ENCODE measurements around the gene ZNF282.

ZNF282 gene

DNA sequence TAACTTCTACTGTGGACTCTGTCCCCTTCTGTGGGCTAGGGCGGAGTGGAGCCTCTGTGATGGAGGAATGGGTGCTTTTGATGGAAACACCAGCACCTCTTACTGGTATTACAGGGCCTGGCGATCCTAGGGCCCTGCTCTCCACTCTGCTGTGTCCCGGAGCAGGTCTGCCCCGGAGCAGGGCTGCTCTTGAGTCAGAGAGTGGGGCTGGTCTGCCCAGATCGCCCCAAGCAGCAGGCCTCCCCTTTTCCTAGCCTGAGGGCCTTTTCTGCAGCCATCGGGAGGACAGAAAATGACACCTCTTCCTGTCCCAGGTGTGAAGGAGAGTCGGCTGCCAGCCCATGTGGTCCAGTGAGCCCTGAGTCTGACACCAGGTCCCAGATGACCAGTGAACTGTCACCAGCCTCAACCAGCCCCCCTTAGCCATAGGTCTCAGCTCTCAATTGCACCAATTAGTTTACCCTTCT lies 1.4 kb downstream of the ZNF282 start:
- Histone ChIP-seq H3K9ac (ENCODE audit: low read depth, low read length) (peak overlapping the region; percentile 82), H3K27ac (ENCODE audit: low read length) (peak overlapping the region; percentile 94), H3K36me3 (ENCODE audit: insufficient read depth, low read length) (peaks cover 42% of the 10 kb centered on the region), H3K79me2 (ENCODE audit: insufficient read depth, low read length) (peaks cover 59% of the 10 kb centered on the region), H3K4me3 (ENCODE audit: low read depth in 1 of 2, low read length in 2 of 2) (peak overlapping the region; percentile 75 to 98), H4K20me1 (ENCODE audit: insufficient read depth, low read length) (peaks cover 25% of the 10 kb centered on the region), H2AFZ (ENCODE audit: low read depth, low read length) (peak overlapping the region; percentile 96; the same call in 1 of the 2 replicates), H3K4me2 (ENCODE audit: insufficient read depth, low read length) (peak overlapping the region; percentile 81), H3K27me3 (ENCODE audit: insufficient read depth, low read length, poor library complexity) (no peaks in the 10 kb centered on the region), H3K9me3 (ENCODE audit: insufficient read depth, low read length, severe bottlenecking) (no peaks in the 10 kb centered on the region), H3K4me1 (ENCODE audit: insufficient read depth, low read length) (peaks cover 33% of the 10 kb centered on the region)
- DNase-seq (no peak), ATAC-seq (ENCODE audit: insufficient read depth, low read depth) (peak; percentile 11)
- TF ChIP-seq EZH2 (IDR thresholded peaks at IDR 0.05; ENCODE audit: borderline replicate concordance, low read depth, low read length, severe bottlenecking): no peak
- TF ChIP-seq, protein P1, sequence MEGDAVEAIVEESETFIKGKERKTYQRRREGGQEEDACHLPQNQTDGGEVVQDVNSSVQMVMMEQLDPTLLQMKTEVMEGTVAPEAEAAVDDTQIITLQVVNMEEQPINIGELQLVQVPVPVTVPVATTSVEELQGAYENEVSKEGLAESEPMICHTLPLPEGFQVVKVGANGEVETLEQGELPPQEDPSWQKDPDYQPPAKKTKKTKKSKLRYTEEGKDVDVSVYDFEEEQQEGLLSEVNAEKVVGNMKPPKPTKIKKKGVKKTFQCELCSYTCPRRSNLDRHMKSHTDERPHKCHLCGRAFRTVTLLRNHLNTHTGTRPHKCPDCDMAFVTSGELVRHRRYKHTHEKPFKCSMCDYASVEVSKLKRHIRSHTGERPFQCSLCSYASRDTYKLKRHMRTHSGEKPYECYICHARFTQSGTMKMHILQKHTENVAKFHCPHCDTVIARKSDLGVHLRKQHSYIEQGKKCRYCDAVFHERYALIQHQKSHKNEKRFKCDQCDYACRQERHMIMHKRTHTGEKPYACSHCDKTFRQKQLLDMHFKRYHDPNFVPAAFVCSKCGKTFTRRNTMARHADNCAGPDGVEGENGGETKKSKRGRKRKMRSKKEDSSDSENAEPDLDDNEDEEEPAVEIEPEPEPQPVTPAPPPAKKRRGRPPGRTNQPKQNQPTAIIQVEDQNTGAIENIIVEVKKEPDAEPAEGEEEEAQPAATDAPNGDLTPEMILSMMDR (IDR thresholded peaks at IDR 0.05; ENCODE audit: borderline replicate concordance, extremely low read depth, low read length, poor library complexity, severe bottlenecking): no peak

DNA sequence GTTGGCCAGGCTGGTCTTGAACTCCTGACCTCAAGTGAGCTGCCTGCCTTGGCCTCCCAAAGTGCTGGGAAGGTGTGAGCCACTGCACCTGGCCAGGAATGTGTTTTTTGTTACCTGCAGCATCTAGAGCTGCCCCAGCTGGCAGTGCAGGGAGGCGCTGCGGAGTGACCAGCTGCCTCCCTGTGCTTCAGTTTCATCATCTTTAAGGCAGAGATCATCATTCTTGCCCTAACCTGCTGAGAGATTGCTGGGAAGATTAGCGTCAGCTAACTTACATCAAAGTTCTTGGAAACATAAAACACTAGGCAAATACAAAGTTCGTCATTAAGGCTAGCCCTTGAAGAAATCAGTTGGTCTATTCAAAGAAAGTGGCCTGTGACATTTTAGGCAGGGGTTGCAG lies 2.3 kb downstream of the ZNF282 start:
- ATAC-seq (ENCODE audit: insufficient read depth, low read depth) (no peak), DNase-seq (no peak)
- Histone ChIP-seq H3K4me2 (ENCODE audit: insufficient read depth, low read length) (peak overlapping the region; percentile 81; the same call in 1 of the 2 replicates), H3K9ac (ENCODE audit: low read depth, low read length) (peak overlapping the region; percentile 82; the same call in 1 of the 2 replicates), H3K4me3 (ENCODE audit: low read depth in 1 of 2, low read length in 2 of 2) (0 out of 4 replicates have a peak overlapping the region, but pooled peaks of 1 of the 2 experiments have one; percentile 20), H3K27me3 (ENCODE audit: insufficient read depth, low read length, poor library complexity) (no peaks in the 10 kb centered on the region), H3K79me2 (ENCODE audit: insufficient read depth, low read length) (peaks cover 63% of the 10 kb centered on the region), H3K36me3 (ENCODE audit: insufficient read depth, low read length) (peaks cover 46% of the 10 kb centered on the region), H4K20me1 (ENCODE audit: insufficient read depth, low read length) (peaks cover 25% of the 10 kb centered on the region), H3K9me3 (ENCODE audit: insufficient read depth, low read length, severe bottlenecking) (no peaks in the 10 kb centered on the region), H3K27ac (ENCODE audit: low read length) (no peak overlapping the region), H3K4me1 (ENCODE audit: insufficient read depth, low read length) (peaks cover 33% of the 10 kb centered on the region), H2AFZ (ENCODE audit: low read depth, low read length) (no peak overlapping the region)
- TF ChIP-seq, protein P1 (IDR thresholded peaks at IDR 0.05; ENCODE audit: borderline replicate concordance, extremely low read depth, low read length, poor library complexity, severe bottlenecking): no peak
- no peak for TF ChIP-seq EZH2 (IDR thresholded peaks at IDR 0.05; ENCODE audit: borderline replicate concordance, low read depth, low read length, severe bottlenecking)

DNA sequence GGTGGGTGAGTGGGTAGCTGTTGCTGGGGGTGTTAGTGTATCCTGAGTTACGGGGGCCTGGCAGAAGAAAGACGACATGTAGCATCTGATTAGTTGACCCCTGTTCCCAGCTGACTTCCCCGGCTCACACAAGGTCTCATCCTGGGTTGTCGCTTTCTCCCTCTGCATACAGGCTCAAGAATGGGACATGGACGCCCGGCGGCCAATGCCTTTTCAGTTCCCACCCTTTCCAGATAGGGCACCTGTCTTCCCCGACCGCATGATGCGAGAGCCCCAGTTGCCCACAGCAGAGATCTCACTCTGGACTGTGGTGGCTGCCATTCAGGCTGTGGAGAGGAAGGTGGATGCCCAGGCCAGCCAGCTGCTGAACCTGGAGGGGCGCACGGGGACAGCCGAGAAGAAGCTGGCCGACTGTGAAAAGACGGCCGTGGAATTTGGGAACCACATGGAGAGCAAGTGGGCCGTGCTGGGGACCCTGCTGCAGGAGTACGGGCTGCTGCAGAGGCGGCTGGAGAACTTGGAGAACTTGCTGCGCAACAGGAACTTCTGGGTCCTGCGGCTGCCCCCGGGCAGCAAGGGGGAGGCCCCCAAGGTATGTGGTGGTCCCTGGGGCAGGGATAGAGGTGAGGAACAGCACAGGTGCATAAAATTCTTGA lies 2.9 kb downstream of the ZNF282 start:
- H3K79me2 ChIP-seq (ENCODE audit: insufficient read depth, low read length): peaks cover 69% of the 10 kb centered on the region
- no peaks in the 10 kb centered on the region for H3K9me3 ChIP-seq (ENCODE audit: insufficient read depth, low read length, severe bottlenecking)
- DNase-seq (no peak), ATAC-seq (ENCODE audit: insufficient read depth, low read depth) (no peak)
- no peak overlapping the region for H2AFZ ChIP-seq (ENCODE audit: low read depth, low read length)
- no peak overlapping the region for H3K9ac ChIP-seq (ENCODE audit: low read depth, low read length)
- no peak for TF ChIP-seq EZH2 (IDR thresholded peaks at IDR 0.05; ENCODE audit: borderline replicate concordance, low read depth, low read length, severe bottlenecking)
- TF ChIP-seq, protein P1 (IDR thresholded peaks at IDR 0.05; ENCODE audit: borderline replicate concordance, extremely low read depth, low read length, poor library complexity, severe bottlenecking): no peak
- peaks cover 33% of the 10 kb centered on the region for H3K4me1 ChIP-seq (ENCODE audit: insufficient read depth, low read length)
- peaks cover 53% of the 10 kb centered on the region for H3K36me3 ChIP-seq (ENCODE audit: insufficient read depth, low read length)
- H3K27ac ChIP-seq (ENCODE audit: low read length): no peak overlapping the region
- peak overlapping the region; percentile 81; the same call in 1 of the 2 replicates for H3K4me2 ChIP-seq (ENCODE audit: insufficient read depth, low read length)
- no peak overlapping the region for H3K4me3 ChIP-seq (ENCODE audit: low read depth in 1 of 2, low read length in 2 of 2)
- H4K20me1 ChIP-seq (ENCODE audit: insufficient read depth, low read length): peaks cover 29% of the 10 kb centered on the region
- H3K27me3 ChIP-seq (ENCODE audit: insufficient read depth, low read length, poor library complexity): no peaks in the 10 kb centered on the region

Data from DND-41 (cell line).